H1 (cell line): Measurements from ENCODE around the gene LILRB2. TPM values are rescaled to one million over a fixed set of nuclear protein-coding genes. Genes with fewer than 3 reads are reported as not detected.

Experiments used
- CTCF ChIA-PET: fragments of 300-600 bp; sonication (Branson Sonifier 250); formaldehyde crosslinking; loops from one replicate; lab custom pipeline; 2021; ENCODE audit not compliant: partially characterized antibody; lab: Charles Lee
- POLR2A ChIA-PET: fragments of 300-600 bp; sonication (Branson Sonifier 250); formaldehyde crosslinking; loops from one replicate; lab custom pipeline; 2021; ENCODE audit warnings: inconsistent platforms; ENCODE audit not compliant: partially characterized antibody; lab: Charles Lee
- DNase-seq, 2 experiments: peaks; one replicate each; pipeline versions ENCODE4 v3.0.0 to v3.0.0-alpha.2; 2010 to 2022; ENCODE audit warnings: low spot score in 2 of 2, low read depth in 1 of 2, mixed read lengths in 1 of 2
- FAIRE-seq: peaks from 2 replicates; lab custom pipeline; 2011; peaks lifted over from hg19 to GRCh38; lab: Jason Lieb, UNC
- H2AFZ ChIP-seq: 2 replicates; pipeline ENCODE4 v1.8.1; 2012; ENCODE audit warnings: low read length, inconsistent platforms
- H2AK5ac ChIP-seq: 2 replicates; pipeline ENCODE4 v1.6.1; 2013; ENCODE audit warnings: low read depth, low read length
- H2BK120ac ChIP-seq: replicated peaks from 2 replicates; pipeline ENCODE3; 2013; ENCODE audit warnings: low read depth, low read length, inconsistent platforms
- H2BK12ac ChIP-seq: 2 replicates; pipeline ENCODE4 v1.6.1; 2013; ENCODE audit warnings: low read depth, low read length
- H2BK15ac ChIP-seq: 2 replicates; pipeline ENCODE4 v1.6.1; 2013; ENCODE audit warnings: low read length
- H2BK20ac ChIP-seq: 2 replicates; pipeline ENCODE4 v1.6.1; 2013; ENCODE audit warnings: low read length
- H2BK5ac ChIP-seq: 2 replicates; pipeline ENCODE4 v1.6.1; 2013; ENCODE audit warnings: low read depth, low read length
- H3K14ac ChIP-seq: 2 replicates; pipeline ENCODE4 v1.6.1; 2013; ENCODE audit warnings: inconsistent platforms; ENCODE audit not compliant: insufficient read length
- H3K18ac ChIP-seq: 2 replicates; pipeline ENCODE4 v1.6.1; 2013; ENCODE audit warnings: low read length; ENCODE audit errors: extremely low read depth
- H3K23ac ChIP-seq: 2 replicates; pipeline ENCODE4 v1.6.1; 2013; ENCODE audit warnings: inconsistent platforms; ENCODE audit not compliant: insufficient read length
- H3K23me2 ChIP-seq: 2 replicates; pipeline ENCODE4 v1.6.1; 2013; ENCODE audit warnings: low read depth, low read length
- H3K27ac ChIP-seq: 2 replicates; pipeline ENCODE4 v1.6.1; 2011; ENCODE audit warnings: low read depth, low read length, inconsistent platforms
- H3K27me3 ChIP-seq, 4 experiments: replicated peaks in 1 of 4; 1 replicate in 1 of 4; 2 replicates in 3 of 4; pipeline versions ENCODE4 v1.6.1 to v1.8.1; 2011 to 2013; ENCODE audit warnings: low read length in 3 of 4, mild to moderate bottlenecking in 3 of 4, inconsistent platforms in 2 of 4, mixed read lengths in 2 of 4, moderate library complexity in 1 of 4; ENCODE audit not compliant: control insufficient read depth in 3 of 4, insufficient read depth in 3 of 4; ENCODE audit errors: extremely low read depth in 1 of 4
- H3K36me3 ChIP-seq, 4 experiments: 2 replicates each; pipeline versions ENCODE4 v1.6.1 to v1.8.1; 2011 to 2013; ENCODE audit warnings: mild to moderate bottlenecking in 4 of 4, low read length in 3 of 4, moderate library complexity in 2 of 4, control low read depth in 1 of 4, inconsistent platforms in 1 of 4; ENCODE audit not compliant: insufficient read depth in 4 of 4, control insufficient read depth in 2 of 4
- H3K4ac ChIP-seq: replicated peaks from 2 replicates; pipeline ENCODE3; 2013; ENCODE audit warnings: low read length, low read depth, mixed read lengths, inconsistent platforms; ENCODE audit not compliant: insufficient read length
- H3K4me1 ChIP-seq, 4 experiments: replicated peaks in 1 of 4; 1 replicate in 1 of 4; 2 replicates in 3 of 4; pipeline versions ENCODE4 v1.6.1 to v1.8.1; 2011 to 2013; ENCODE audit warnings: low read length in 3 of 4, inconsistent platforms in 2 of 4, mixed read lengths in 1 of 4; ENCODE audit not compliant: insufficient read depth in 4 of 4, control insufficient read depth in 3 of 4
- H3K4me2 ChIP-seq, 2 experiments: 2 replicates each; pipeline versions ENCODE4 v1.6.1 to v1.8.1; 2011 to 2013; ENCODE audit warnings: low read depth in 2 of 2, low read length in 2 of 2, control low read depth in 1 of 2, inconsistent platforms in 1 of 2, mild to moderate bottlenecking in 1 of 2; ENCODE audit not compliant: insufficient read depth in 1 of 2
- H3K4me3 ChIP-seq, 4 experiments: fragments of 200-600, 300-600 bp in 1 of 4; sonication (generic), shearing (Covaris generic), sonication (Bioruptor Twin) in 1 of 4; 2 replicates each; pipeline versions ENCODE4 v1.5.1 to v1.8.1; 2011 to 2016; ENCODE audit warnings: low read length in 4 of 4, low read depth in 3 of 4, control low read depth in 2 of 4, inconsistent platforms in 2 of 4, mild to moderate bottlenecking in 2 of 4, mixed read lengths in 1 of 4, moderate library complexity in 1 of 4; ENCODE audit not compliant: insufficient read depth in 2 of 4; ENCODE audit errors: extremely low read depth in 1 of 4
- H3K56ac ChIP-seq: replicated peaks from 2 replicates; pipeline ENCODE3; 2013; ENCODE audit warnings: low read depth, mild to moderate bottlenecking, mixed read lengths, low read length, inconsistent platforms; ENCODE audit not compliant: insufficient read length
- H3K79me1 ChIP-seq: 2 replicates; pipeline ENCODE4 v1.6.1; 2013; ENCODE audit warnings: low read depth, low read length, control low read depth
- H3K79me2 ChIP-seq, 2 experiments: 2 replicates each; pipeline versions ENCODE4 v1.6.1 to v1.8.1; 2012 to 2013; ENCODE audit warnings: low read length in 2 of 2, mild to moderate bottlenecking in 2 of 2, inconsistent platforms in 1 of 2; ENCODE audit not compliant: insufficient read depth in 2 of 2, control insufficient read depth in 1 of 2
- H3K9ac ChIP-seq, 4 experiments: replicated peaks in 1 of 4; 1 replicate in 1 of 4; 2 replicates in 3 of 4; pipeline versions ENCODE4 v1.6.1 to v1.8.1; 2011 to 2013; ENCODE audit warnings: low read depth in 3 of 4, low read length in 3 of 4, control low read depth in 2 of 4, mild to moderate bottlenecking in 2 of 4, moderate library complexity in 2 of 4, inconsistent platforms in 1 of 4; ENCODE audit errors: extremely low read depth in 1 of 4
- H3K9me3 ChIP-seq, 2 experiments: 2 replicates each; pipeline versions ENCODE4 v1.6.1 to v1.8.1; 2012 to 2013; ENCODE audit warnings: mild to moderate bottlenecking in 2 of 2, moderate library complexity in 2 of 2, control low read depth in 1 of 2, inconsistent platforms in 1 of 2, low read depth in 1 of 2, low read length in 1 of 2, mixed read lengths in 1 of 2; ENCODE audit not compliant: insufficient read depth in 2 of 2
- H4K20me1 ChIP-seq, 2 experiments: replicated peaks in 1 of 2; 2 replicates each; pipeline versions ENCODE3 to v1.8.1; 2011 to 2013; ENCODE audit warnings: inconsistent platforms in 2 of 2, low read length in 2 of 2, mild to moderate bottlenecking in 1 of 2; ENCODE audit not compliant: insufficient read depth in 2 of 2, control insufficient read depth in 1 of 2
- H4K5ac ChIP-seq: 2 replicates; pipeline ENCODE4 v1.6.1; 2013; ENCODE audit warnings: low read length, low read depth, mixed read lengths, inconsistent platforms; ENCODE audit not compliant: insufficient read length
- H4K8ac ChIP-seq: 2 replicates; pipeline ENCODE4 v1.8.0; 2013; ENCODE audit warnings: mild to moderate bottlenecking, moderate library complexity, low read length, inconsistent platforms; ENCODE audit not compliant: insufficient read depth; ENCODE audit errors: extremely low read depth
- H4K91ac ChIP-seq: replicated peaks from 2 replicates; pipeline ENCODE3; 2013; ENCODE audit warnings: low read length, mixed read lengths, inconsistent platforms; ENCODE audit not compliant: insufficient read length
- ATF3 ChIP-seq: IDR thresholded peaks from 2 replicates; pipeline ENCODE4 v1.6.1; 2011; ENCODE audit warnings: low read depth, mild to moderate bottlenecking, low read length; ENCODE audit not compliant: insufficient read depth
- BRCA1 ChIP-seq: IDR thresholded peaks from 2 replicates; pipeline ENCODE4 v1.6.1; 2012; ENCODE audit warnings: low read depth, low read length, improper control_type of control experiment
- POLR2A ChIP-seq, 2 experiments: IDR thresholded peaks; 1 replicate in 1 of 2; 2 replicates in 1 of 2; pipeline ENCODE4 v1.6.1; 2011; ENCODE audit warnings: low read depth in 2 of 2, low read length in 2 of 2, mild to moderate bottlenecking in 2 of 2; ENCODE audit errors: control extremely low read depth in 1 of 2
- POLR2AphosphoS5 ChIP-seq: IDR thresholded peaks from 2 replicates; pipeline ENCODE4 v1.6.1; 2011; ENCODE audit warnings: low read depth, low read length
- SAP30 ChIP-seq: fragments of 300-600 bp; sonication (generic); IDR thresholded peaks from 2 replicates; pipeline ENCODE4 v1.7.1; 2012; ENCODE audit warnings: low read length, moderate library complexity, mild to moderate bottlenecking, inconsistent platforms; ENCODE audit not compliant: insufficient read depth, insufficient replicate concordance
- SP4 ChIP-seq: IDR thresholded peaks from 2 replicates; pipeline ENCODE4 v1.6.1; 2012; ENCODE audit warnings: low read length, inconsistent platforms
- WGBS, 2 experiments: shearing (Covaris generic) in 1 of 2; methylation state at CpG; one replicate each; pipeline versions ENCODE4 v1.1.6 to v1.1.7; 2013 to 2015; ENCODE audit warnings: low lambda C conversion rate in 2 of 2, mixed read lengths in 2 of 2, inconsistent platforms in 1 of 2, low coverage in 1 of 2, missing lambda C conversion rate in 1 of 2; ENCODE audit not compliant: insufficient replicate concordance in 2 of 2, insufficient coverage in 1 of 2, insufficient read length in 1 of 2; ENCODE audit errors: extremely low coverage in 1 of 2, missing lambda C conversion rate in 1 of 2; 5-methylcytosine and 5-hydroxymethylcytosine counted together
- polyA plus RNA-seq, 7 experiments: library from polyadenylated mRNA; depleted of rRNA in 3 of 7; stranded (reverse) in 5 of 7; unstranded in 2 of 7; fragments of >200 nt in 5 of 7; fragments of 200-250 nt in 2 of 7; gene quantifications; 1 replicate in 5 of 7; 2 replicates in 1 of 7; 4 replicates in 1 of 7; pipeline versions ENCODE4 v1.2.1 to v1.2.3, GENCODE V29; 2011 to 2013; ENCODE audit warnings: missing spikeins in 2 of 7, mixed read lengths in 2 of 7
- total RNA-seq: library from RNA; stranded (reverse); fragmentation: NEBNext Ultra II Directional; extraction: Animal tissue kit (Norgen Biotek cat#: 25700); gene quantifications from 2 replicates; pipeline ENCODE4 v1.2.1, GENCODE V29; 2021

LILRB2 gene
- total and polyA plus RNA-seq, 2 of the 8 experiments (the other 6 are each of a cell fraction or from before 2014, with no cell fraction given), result not detected

GRCh38 chr19:54294539-54294938 is 13.6 kb upstream of the LILRB2 start:
- TF ChIP-seq ATF3, result no peak
- no peak for TF ChIP-seq SP4
- TF ChIP-seq BRCA1, result no peak
- no peak for TF ChIP-seq SAP30
- no peak for TF ChIP-seq POLR2A (IDR thresholded peaks at IDR 0.05; ENCODE audit: control extremely low read depth in 1 of 2, low read depth in 2 of 2, low read length in 2 of 2)
- TF ChIP-seq POLR2AphosphoS5, result no peak
- H2BK12ac ChIP-seq, result no peak overlapping the region
- no peak overlapping the region for H2AFZ ChIP-seq
- no peak overlapping the region for H2BK20ac ChIP-seq
- H3K23ac ChIP-seq, result no peak overlapping the region
- no peak overlapping the region for H4K8ac ChIP-seq
- no peak overlapping the region for H3K9ac ChIP-seq
- no peak overlapping the region for H3K18ac ChIP-seq
- no peak overlapping the region for H3K27ac ChIP-seq
- no peaks in the 10 kb centered on the region for H3K36me3 ChIP-seq
- no peak overlapping the region for H3K4ac ChIP-seq
- H3K27me3 ChIP-seq, result 0 out of 7 replicates have a peak, but pooled peaks cover 0 to 8% (median 0%) of the 10 kb centered on the region in 4 experiments
- no peak overlapping the region for H3K4me2 ChIP-seq
- no peaks in the 10 kb centered on the region; a peak in 1 of 7 replicates for H3K4me1 ChIP-seq
- H4K91ac ChIP-seq, result no peak overlapping the region
- no peak overlapping the region for H3K56ac ChIP-seq
- no peaks in the 10 kb centered on the region for H3K9me3 ChIP-seq
- ChIA-PET CTCF (no interaction called here), POLR2A (no interaction called here)
- H2BK5ac ChIP-seq, result no peak overlapping the region
- H4K20me1 ChIP-seq, result no peaks in the 10 kb centered on the region
- no peak overlapping the region for H3K14ac ChIP-seq
- H2BK120ac ChIP-seq, result no peak overlapping the region
- WGBS, 2 experiments, result 89% methylated on average over 6 of the region's 6 CpGs; no CpG with 5 or more reads in 1 of the 2 experiments
- no peaks in the 10 kb centered on the region for H3K79me1 ChIP-seq
- H3K23me2 ChIP-seq, result no peaks in the 10 kb centered on the region
- FAIRE-seq, result no peak
- no peak overlapping the region for H2AK5ac ChIP-seq
- H4K5ac ChIP-seq, result no peak overlapping the region
- no peaks in the 10 kb centered on the region for H3K79me2 ChIP-seq
- DNase-seq, result no peak
- H3K4me3 ChIP-seq, result no peak overlapping the region
- no peak overlapping the region for H2BK15ac ChIP-seq
